GM18517 (cell line): Measurements from ENCODE around the gene BMP7.
"Not testable (repeated sequence)": the region's sequence is repeated elsewhere in the genome, so short reads cannot be mapped to it uniquely, and the experiment has no call there.

Source experiments
- ATAC-seq: cut with Tn5 transposase; IDR thresholded peaks from one replicate; pipeline ENCODE4 v1.9.1; 2021; ENCODE audit warnings: mild to moderate bottlenecking, moderate library complexity; ENCODE audit not compliant: unreplicated experiment

BMP7 gene

GRCh38 chr20:57252559-57253162, 13.8 kb downstream of the BMP7 start:
- ATAC-seq: no peak

DNA sequence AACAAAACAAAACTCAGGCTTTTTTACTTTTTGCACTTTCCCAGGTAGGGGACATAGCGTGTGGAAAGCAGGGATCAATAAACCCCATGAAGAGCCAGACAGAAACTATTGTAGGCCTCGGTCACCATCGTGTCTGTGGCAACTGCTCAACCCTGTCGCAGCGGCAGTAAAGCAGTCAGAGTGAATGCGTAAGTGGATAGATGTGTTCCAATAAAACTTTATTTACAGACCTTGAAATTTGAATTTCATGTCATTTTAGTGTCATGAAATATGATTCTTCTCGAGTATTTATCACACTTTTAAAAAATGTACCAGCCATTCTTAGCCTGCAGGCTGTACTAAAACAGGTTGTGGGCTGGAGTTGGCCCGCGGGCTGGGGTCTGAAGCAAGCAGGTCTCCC, 14.5 kb downstream of the BMP7 start:
- ATAC-seq: no peak

DNA sequence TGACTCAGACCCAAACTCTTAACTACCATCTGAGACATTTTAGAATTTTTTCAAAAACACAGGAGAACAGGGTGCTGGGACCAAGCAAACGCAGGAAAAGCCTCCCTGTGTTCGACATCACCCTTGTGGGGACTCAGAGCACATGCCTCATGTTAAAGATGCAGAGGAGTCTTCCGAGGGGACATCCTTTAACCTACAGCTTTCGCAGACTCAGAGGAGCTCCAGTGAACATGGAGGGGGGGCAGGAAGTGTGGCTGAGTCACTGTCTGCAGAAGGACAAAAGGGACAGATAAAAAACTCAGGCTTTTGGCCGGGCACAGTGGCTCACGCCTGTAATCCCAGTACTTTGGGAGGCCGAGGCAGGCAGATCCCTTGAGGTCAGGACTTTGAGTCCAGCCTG, 15.1 kb downstream of the BMP7 start:
- ATAC-seq: no peak

DNA sequence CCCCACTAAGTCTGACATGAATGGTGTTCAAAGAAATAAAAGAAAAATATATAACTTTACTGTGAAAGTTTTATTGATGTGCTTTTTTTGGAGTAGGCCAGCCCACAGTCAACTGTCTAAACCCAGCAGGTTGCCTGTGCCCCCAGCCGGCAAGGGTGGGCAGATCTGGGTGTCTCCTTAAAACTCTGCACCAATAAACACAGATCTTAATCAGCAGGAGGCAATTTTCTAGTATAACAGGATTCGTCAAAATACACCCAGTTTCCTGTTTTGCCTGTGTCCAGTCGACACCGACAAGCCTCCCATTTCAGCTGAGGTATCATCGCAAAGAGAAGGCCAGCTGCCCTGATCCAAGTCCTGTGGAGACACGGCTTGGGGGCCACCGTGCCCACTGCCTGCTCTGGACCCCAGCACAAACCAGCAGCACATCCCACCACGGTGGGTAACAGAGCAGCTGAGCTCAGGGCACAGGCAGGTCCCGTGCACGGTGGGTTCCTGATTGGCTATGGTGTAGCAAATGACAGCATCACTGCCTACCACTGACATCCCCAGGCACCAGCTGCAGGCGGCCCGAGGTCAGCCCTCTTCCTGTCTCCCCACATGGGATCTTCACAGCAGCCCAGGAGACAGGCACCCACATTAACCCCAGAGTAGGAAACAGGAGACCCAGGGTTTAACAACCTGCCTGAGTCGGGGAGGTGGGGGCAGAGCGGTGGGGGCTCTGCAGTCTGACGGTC, 15.7 kb downstream of the BMP7 start:
- no peak for ATAC-seq

DNA sequence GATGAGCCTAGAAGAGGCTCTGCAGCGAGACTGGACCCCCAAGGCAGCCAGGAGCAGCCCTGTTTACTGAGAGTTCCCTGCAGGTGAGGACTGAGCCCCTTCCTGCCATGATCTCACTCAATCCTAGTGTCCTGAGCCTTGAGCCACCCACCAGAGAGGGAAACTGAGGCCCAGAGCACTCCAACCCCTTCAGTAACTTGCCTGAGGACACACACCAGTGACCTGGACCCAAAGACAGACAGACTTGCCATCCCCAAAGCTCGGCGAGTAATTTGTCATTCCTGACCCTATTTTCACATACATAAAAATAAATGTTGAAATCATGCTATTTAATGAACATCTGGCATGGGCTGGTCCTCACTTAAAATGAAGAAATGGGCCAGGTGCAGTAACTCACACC, 16.7 kb downstream of the BMP7 start:
- no peak for ATAC-seq

DNA sequence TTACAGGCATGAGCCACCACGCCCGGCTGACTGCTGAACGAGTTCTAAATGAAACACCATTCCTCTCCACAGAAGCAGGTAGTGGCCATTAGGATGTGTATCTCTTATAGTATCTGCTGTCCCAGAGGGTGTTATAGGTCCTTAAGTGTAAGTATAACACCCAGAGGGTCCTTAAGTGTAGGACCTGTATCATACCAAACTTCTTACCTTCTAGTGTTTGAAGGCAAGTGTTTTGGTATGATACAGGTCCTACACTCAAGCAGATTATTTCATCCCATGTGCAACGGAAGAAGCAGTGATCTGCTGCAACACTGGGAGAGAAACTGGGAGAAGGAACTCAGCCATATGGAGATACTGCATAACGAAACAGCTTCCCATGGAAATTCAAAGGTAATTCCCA, 17.4 kb downstream of the BMP7 start:
- ATAC-seq: no peak

DNA sequence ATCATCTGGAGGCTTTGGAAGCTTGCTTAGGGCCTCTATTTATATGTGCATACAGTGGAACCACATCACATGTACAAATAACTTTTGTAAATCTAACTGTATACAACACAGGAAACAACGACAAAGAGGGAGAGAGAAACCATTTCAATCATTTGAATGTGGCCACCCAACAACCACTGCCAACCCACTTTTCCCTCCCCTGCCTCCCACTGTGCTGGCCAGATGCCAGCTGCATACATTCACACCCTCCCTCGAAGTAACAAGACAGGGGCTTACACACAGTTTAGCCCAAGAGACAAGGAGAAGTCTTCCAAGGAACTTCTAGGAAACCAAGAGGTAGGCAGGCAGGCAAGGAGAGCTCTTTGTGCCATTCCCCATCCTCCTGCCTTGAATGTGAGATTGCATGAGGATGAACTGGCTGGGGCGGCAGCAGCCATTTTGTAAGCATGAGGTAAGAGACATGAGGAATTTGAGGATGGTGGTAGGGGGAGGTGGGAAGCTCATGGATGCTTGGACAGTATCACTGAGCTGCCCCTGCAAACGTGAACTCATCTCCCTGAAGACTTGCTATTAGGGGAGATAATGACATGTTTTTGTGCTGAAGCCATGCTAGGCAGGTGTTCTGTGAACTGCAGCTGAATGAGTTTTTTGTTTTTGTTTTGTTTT, 18.2 kb downstream of the BMP7 start:
- ATAC-seq: no peak

DNA sequence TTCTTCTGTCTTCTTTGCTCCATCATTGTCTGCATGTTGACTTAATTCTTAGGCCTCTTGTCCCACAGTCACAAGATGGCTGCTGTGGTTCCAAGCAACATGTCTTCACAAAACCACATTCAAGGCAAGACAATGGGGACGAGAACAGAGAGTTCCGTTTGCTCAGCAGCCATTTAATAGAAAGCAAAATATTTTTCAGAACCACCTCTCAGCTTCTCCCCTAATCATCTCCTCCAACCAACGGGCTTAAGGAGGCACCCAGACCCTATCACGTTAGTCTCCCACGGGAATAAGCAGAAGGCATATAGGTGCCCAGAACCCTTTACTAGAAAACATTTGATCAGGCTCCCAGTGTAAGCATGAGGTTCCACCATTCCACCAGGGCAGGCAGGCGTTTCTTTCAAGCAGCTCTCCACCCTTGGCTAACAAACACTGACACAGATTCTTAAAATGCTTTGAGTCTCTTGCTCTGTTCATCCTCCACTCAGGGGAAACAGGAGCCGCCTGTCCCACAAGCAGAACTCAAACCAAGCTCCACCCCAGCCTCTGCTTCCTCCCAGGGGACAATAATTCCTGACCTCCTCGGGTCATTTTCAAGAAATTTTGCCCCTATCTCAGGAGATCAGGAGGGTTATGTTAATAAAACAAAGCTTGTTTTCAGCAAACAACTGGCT, 19.0 kb downstream of the BMP7 start:
- ATAC-seq: no peak

GRCh38 chr20:57245997-57246396, 20.4 kb downstream of the BMP7 start:
- ATAC-seq: no peak

DNA sequence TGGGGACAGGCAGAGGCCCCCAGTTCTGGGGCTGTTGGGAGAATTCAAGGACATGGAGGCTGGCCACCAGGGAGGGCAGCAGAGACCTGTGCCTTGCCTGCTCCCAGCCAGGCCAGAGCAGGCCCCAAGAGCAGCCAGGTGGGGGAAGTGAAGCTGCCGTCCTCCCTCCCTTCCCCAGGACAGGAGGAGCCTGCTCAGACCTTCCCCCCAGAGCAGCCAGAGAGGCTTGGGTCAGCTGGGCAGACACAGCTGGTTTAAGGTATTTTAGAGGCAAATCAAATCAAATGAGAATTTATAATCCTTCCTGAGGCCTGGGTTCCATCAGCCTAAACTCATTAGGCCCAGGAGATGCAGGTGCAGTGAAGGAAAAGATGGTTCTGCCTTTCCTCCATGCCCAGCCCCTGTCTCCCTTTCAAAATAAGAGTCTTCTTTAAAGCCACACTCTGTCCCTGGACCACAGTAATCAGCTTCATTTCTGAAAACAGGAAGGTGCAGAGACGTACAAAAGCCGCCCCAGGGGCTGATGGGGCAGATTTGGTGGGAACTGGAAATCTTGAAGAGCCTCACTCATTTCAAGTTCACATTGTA, 21.7 kb downstream of the BMP7 start:
- no peak for ATAC-seq

DNA sequence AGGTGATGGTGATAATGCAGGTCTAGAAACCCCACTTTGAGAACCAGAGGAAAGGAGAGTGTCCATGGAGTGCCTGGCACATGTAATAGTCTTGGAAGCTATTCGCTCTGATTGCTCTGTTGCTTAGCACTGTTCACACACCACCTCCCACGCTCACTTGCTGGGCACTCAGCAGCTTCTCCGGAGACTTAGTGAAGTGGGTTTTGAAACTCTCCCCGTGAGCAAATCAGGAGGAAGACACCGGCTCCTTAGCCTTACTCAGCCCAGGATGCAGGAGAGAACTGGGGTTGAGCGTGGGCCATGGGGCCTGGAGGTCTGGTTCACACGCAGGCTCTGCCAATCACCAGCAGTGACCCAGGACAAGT, 22.2 kb downstream of the BMP7 start:
- no peak for ATAC-seq

GRCh38 chr20:57243480-57244220, 22.8 kb downstream of the BMP7 start:
- no peak for ATAC-seq

GRCh38 chr20:57242414-57242813, 24.0 kb downstream of the BMP7 start:
- no peak for ATAC-seq

DNA sequence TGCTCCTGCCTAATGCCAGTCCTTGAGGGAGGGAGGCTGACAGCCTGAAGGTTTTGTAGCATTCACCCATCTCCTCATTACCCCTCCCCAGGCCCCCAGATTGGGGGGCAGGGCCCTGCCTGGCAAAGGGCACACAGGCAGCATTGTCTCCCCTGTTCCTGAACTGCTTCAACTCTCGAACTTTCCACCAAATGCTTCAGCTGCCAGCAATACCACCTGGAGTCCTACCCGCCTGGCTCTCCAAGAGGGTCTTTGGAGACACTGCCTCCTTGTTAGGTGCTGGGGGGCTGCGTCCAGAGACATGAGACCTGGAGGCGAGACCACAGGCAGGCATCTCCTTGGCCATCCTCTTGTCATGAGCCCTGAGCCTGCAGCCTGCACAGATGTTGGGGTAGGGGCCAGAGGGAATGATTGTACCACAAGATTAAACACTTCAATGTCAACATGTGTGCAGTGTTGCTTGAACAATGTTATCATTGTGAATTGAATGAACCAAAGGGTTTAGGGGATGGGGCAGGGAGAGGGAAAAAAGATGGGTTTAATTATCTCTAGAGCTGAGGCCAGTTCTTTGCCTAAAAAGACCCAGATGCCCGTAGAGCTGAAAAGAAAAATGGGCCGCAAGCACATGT, 25.0 kb downstream of the BMP7 start:
- ATAC-seq: no peak

DNA sequence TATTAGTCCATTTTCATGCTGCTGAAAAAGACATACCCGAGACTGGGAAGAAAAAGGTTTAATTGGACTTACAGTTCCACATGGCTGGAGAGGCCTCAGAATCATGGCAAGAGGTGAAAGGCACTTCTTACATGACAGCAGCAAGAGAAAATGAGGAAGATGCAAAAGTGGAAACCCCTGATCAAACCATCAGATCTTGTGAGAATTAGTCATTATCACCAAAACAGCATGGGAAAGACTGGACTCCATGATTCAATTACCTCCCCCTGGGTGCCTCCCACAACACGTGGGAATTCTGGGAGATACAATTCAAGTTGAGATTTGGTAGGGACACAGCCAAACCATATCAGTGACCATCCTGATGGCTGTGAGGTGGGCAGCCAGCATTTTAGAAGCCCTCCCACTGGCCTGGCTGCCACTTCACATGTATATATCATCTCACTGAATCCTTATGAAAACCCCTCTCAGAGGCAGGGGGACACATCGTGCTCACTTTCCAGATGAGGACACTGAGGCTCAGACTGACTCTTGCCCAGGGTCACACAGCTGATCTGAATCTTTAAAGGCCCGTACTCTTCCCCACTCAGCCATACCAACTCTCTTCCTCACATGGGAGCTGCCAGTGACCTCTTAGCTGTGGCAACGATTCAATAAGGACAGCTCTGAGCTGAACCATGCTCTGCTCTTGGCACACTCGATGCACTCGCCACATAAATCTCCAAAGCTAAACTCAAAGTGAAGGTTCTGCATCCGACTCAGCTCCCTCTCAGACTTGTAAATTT, 25.7 kb downstream of the BMP7 start:
- ATAC-seq: no peak

DNA sequence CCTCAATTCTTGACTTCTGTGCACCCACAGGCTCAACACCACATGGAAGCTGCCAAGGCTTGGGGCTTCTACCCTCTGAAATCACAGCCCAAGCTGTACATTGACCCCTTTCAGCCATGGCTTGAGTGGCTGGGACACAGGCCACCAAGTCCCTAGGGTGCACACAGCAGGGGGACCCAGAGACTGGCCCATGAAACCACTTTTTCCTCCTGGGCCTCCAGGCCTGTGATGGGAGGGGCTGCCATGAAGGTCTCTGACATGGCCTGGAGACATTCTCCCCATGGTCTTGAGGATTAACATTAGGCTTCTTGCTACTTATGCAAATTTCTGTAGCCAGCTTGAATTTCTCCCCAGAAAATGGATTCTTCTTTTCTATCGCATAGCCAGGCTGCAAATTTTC, 26.7 kb downstream of the BMP7 start:
- ATAC-seq: not testable (repeated sequence)

GRCh38 chr20:57239324-57239723, 27.1 kb downstream of the BMP7 start:
- not testable (repeated sequence) for ATAC-seq

DNA sequence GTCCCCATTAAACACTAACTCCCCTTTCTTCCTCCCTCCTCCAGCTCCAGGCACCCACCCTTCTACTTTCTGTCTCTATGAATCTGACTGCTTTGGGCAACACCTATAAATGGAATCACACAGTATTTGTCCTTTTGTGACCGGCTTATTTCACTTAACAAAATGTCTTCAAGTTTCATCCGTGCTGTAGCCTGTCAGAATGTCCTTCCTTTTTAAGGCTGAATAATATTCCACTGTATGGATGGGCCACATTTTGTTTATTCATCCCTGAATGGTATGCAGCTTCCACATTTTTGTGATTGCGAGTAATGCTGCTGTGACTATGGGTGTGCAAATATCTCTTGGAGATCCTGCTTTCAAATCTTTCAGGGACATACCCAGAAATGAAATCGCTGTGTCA, 28.4 kb downstream of the BMP7 start:
- ATAC-seq: no peak

- no peak for ATAC-seq
These were observed 28.9 kb downstream of the BMP7 start for GRCh38 chr20:57237585-57237953.
